Measurements from ENCODE around the gene ARHGEF5.
"Not testable (repeated sequence)": the region's sequence is repeated elsewhere in the genome, so short reads cannot be mapped to it uniquely, and the experiment has no call there.

DNA sequence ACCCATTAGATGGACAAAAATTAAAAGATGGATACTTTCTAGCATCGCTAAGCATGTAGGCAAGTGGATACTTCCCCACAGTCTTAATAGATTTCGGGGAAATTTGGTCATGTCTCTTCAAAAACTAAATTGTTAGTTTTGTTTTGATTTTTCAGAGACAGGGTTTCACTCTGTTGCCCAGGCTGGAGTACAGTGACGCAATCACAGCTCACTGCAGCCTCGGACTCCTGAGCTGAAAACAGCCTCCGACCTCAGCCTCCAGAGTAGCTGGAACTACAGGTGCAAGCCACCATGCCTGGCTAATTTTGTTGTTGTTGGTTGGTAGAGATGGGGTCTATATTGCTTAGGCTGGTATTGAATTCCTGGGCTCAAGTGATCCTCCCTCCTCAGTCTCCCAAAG lies 29.3 kb upstream of the ARHGEF5 start:
- TF ChIP-seq, protein P1, sequence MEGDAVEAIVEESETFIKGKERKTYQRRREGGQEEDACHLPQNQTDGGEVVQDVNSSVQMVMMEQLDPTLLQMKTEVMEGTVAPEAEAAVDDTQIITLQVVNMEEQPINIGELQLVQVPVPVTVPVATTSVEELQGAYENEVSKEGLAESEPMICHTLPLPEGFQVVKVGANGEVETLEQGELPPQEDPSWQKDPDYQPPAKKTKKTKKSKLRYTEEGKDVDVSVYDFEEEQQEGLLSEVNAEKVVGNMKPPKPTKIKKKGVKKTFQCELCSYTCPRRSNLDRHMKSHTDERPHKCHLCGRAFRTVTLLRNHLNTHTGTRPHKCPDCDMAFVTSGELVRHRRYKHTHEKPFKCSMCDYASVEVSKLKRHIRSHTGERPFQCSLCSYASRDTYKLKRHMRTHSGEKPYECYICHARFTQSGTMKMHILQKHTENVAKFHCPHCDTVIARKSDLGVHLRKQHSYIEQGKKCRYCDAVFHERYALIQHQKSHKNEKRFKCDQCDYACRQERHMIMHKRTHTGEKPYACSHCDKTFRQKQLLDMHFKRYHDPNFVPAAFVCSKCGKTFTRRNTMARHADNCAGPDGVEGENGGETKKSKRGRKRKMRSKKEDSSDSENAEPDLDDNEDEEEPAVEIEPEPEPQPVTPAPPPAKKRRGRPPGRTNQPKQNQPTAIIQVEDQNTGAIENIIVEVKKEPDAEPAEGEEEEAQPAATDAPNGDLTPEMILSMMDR (IDR thresholded peaks at IDR 0.05 in 2 of 3, conservative IDR thresholded peaks at IDR 0.05 in 1 of 3; ENCODE audit: borderline replicate concordance in 1 of 3, insufficient read depth in 1 of 3, low read depth in 2 of 3, low read length in 2 of 3): not testable (repeated sequence)
- not testable (repeated sequence) for TF ChIP-seq ZFX (IDR thresholded peaks at IDR 0.05); RAD21 (IDR thresholded peaks at IDR 0.05; ENCODE audit: low read depth)
- TF ChIP-seq, protein P2, sequence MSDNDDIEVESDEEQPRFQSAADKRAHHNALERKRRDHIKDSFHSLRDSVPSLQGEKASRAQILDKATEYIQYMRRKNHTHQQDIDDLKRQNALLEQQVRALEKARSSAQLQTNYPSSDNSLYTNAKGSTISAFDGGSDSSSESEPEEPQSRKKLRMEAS (IDR thresholded peaks at IDR 0.05): not testable (repeated sequence)

Measured in HCT116 (cell line).